HG03457 (cell line): ENCODE results near the gene SKOR1.

ENCODE experiments used
- ATAC-seq: cut with Tn5 transposase; IDR thresholded peaks from one replicate; pipeline ENCODE4 v1.9.1; 2021; ENCODE audit warnings: moderate number of reproducible peaks; ENCODE audit not compliant: unreplicated experiment

Gene SKOR1, protein sequence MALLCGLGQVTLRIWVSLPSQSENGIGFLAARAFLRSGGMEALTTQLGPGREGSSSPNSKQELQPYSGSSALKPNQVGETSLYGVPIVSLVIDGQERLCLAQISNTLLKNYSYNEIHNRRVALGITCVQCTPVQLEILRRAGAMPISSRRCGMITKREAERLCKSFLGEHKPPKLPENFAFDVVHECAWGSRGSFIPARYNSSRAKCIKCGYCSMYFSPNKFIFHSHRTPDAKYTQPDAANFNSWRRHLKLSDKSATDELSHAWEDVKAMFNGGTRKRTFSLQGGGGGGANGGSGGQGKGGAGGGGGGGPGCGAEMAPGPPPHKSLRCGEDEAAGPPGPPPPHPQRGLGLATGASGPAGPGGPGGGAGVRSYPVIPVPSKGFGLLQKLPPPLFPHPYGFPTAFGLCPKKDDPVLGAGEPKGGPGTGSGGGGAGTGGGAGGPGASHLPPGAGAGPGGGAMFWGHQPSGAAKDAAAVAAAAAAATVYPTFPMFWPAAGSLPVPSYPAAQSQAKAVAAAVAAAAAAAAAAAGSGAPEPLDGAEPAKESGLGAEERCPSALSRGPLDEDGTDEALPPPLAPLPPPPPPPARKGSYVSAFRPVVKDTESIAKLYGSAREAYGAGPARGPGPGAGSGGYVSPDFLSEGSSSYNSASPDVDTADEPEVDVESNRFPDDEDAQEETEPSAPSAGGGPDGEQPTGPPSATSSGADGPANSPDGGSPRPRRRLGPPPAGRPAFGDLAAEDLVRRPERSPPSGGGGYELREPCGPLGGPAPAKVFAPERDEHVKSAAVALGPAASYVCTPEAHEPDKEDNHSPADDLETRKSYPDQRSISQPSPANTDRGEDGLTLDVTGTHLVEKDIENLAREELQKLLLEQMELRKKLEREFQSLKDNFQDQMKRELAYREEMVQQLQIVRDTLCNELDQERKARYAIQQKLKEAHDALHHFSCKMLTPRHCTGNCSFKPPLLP

DNA sequence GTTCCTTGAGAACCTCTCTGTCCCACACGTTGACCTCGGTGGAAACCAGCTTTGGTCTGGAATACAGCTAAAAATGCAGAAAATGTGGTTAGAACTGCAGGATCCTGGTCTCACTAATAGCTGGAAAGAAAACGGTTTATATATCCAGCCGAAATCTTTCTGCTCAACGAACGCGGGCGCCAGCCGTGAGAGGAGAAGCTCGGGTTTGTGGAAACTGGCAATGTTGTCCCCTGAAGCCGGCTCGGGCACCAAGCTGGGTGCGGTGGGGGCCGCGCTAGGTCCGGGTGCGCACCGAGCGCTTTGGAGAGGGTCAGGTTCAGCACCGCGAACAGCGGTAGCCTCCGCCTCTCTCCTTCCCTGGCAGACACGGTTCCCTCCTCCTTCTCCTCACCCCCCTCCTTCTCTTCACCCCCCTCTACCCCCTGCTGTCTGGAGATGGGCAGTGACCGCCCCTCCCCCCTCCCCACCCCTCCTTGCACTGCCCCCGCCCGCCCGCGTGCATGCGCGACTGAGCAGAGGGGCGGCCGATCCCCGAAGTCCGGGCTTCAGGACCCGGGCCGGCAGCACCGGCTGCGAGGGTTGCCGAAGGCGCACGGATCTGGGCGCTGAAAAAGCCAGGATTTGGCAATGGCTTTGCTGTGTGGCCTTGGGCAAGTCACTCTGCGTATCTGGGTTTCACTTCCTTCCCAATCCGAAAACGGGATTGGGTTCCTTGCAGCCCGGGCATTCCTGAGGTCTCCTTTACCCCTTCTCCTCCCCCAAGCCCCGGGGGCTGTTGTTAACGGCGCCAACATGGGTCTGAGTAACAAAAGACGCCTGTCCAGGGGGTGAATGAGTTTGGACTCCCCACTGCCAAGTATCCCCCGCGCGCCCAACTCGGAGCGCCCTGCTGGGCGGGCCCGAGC lies at the start of gene SKOR1:
Gene SKOR1, plus strand, starts transcription at position 534 of the 905 bp plus-strand sequence. Its CDS starts 94 bp downstream, at position 628.
- ATAC-seq, result no peak

DNA sequence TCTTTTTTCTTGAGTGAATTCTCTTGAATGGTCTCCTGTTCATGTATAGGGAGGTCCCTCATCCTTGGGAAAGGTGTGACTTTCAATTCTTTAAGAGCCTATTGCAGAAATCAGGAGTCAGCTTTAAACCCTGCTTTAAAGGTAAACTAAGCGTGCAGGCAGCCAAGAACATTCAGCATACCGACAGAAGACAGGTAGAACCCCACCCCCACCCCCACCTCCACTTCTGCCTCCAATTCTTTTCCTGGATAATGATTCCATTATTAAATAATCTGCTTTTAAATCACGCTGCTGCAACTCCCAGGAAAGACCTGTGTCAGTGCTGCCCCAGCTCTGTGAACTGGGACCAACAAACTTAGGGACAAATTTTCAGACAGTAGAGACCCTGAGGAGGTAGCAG lies 49.3 kb upstream of the SKOR1 start:
- no peak for ATAC-seq

DNA sequence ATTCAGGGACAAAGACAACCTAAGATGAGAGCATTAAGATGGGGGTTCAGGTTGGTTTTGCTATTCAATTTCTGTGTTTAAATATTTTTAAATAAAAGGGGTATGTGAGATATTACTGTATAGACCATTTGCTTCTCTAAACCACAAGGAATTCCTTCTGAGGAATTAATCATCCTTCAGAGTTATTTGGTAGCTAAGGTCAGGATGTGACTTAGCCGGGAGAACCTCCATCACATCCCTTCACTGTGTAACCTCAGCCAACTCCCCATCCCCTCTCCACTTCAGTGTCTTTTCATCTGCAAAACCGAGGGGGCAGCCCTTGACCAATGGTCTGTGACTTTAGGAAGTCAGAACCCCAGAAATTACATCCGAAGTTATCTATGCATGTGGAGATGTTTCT lies 48.7 kb upstream of the SKOR1 start:
- no peak for ATAC-seq

DNA sequence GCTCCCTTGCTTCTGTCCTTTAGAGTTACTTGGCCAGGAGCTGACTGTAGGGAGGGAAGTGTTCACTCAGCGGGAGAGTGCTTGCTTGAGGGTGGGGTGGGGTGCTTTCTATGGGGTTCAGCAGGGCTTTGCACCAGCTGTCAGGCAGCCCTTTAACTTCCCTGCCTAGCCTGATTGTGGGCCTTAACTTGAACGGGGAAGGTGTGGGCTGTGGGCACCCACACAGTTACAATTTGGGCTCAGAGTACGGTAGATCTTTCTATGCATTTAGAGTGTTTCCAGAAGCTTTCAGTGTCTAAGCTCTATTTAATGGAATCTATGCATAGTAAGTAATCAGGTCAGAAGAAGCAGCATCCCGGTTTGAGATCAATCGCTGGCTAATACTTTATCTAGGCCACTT lies 48.2 kb upstream of the SKOR1 start:
- ATAC-seq, result no peak

DNA sequence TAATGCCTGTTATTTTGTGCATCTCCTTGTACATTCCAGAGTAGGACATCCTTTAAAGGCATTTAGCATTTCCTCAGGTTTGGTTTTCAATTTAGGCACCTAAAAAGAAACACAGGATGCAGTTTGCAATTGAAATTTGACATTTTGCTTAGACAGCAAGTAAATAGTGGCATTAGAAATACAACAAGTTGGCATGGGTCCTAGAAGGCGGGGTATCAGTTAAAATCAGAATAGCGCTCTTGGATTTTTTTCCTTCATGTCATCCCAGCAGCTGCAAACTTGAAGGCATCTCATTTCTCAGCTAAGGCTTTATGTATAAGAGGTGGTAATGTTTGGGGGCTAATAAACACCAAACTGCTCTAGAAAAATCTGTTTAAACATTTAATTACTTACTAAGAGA lies 47.5 kb upstream of the SKOR1 start:
- no peak for ATAC-seq

DNA sequence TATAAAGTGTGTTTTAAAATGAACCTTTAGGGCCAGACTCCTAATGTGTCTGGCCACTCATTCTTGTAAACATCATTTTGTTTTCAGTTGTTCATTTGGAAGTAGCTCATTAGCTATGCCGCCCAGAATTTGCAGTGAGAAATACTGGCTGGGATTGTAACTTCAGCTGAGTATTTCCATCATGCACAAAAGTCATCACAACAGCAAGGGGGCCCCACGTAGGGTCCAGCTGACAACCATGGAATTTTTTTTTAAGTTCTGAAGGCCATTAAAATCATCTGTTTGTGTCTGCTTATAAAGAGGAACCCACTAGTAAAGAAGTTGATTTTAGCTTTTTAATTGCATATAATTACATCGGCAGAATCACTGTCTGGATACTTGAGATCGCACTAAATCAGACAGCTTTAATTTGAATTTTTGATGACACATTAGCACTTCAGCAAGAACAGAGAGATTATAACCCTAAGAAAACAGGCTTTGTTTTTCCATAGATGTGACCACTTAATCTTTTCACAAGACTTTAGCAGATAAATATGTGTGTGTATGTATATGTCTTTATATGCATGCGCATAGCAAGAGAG lies 46.3 kb upstream of the SKOR1 start:
- ATAC-seq, result no peak

DNA sequence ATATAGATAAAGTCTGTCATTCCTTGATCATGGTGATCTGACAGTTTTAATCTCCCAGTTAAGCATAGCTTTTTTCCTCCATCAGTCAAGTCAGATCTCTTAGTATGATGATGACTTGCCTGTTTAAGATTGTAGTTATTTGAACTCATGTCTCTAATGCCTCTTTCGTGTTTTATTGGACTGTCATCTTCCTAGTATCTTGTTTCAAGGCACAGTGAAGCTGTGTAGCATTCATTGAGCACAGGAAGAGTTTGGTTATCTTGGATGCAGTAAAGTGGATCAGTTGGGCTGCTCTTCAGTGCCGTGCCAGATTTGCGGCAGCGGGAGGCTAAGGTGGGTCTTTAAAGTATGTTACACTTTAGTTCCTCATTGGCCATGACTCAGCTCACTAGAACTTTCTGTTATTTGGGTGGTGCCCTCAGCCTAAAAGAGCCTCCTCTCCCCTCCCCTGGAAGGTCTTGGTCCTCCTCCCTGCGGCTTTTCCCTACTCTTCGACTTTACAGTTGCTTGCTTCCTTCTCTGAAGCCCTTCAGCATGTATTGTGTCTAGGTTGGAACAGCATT lies 45.7 kb upstream of the SKOR1 start:
- no peak for ATAC-seq

DNA sequence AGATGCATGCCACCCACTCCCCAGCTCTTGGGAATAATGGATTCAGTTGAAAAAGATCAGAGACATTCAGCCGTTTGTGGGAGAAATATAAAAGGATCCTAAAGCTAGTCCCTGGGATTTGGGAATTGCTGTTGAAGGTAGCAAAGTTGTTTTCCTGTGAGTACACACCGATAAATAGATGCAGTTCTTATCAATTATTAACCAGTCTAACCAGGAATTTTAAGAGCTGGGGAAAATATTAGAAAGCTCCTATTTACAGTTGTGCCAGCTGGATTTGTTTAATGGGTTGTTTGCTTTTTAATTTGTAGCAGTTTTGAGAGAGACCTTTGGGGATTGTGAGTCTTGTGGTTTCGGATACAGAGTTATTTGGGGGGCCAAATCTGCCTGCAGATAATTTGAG lies 44.2 kb upstream of the SKOR1 start:
- no peak for ATAC-seq

DNA sequence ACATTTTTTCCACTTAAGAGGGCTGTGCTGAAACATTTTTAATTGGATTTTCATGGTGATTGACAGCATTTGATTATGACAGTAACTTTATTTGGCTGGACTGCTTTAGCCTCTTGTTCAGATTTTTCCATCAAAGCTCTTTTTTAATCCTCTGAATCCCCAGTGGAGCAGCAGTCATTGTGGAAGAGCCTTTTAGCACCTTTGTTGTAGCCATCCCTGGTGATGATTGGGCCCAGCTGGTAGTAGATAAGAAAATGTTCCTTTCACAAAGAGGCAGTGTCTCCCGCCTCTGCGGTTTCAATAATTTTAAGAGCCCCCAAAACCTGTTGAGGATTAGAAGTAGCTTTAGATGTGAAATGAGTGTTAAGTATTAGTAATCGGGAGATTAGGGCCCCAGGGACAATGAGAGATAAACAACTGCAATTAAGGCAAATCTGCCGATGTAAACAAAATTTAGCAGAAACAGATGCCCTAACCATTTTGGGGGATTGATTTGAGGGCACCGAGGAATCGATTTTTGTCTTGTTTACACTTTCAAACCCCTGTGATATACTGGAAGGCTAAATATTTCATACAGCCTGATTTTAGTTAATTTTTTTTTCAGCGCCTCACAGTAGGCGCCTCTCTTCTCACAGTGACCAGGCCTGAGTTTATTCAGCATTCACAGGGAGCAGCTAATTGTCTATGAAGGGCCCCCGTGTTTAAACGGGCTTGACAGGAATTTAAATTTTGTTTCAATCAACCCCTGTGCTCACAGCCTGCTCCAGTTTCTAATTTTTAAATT lies 43.2 kb upstream of the SKOR1 start:
- ATAC-seq, result no peak

DNA sequence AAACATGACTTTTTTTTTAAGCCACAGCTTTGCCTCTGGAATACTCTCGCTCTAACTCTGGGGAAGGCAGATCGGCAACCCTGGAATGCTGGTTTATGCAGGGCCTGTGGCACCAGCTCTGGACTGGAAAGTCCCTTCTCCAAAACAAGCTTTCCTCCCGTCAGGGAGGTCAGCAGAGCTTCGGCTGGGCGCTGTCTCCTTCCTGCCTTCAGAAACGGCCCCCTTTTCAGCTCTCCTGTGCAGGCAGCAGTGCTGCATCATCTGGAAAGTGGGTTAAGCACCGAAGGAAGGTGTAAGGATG lies 42.7 kb upstream of the SKOR1 start:
- ATAC-seq, result no peak

DNA sequence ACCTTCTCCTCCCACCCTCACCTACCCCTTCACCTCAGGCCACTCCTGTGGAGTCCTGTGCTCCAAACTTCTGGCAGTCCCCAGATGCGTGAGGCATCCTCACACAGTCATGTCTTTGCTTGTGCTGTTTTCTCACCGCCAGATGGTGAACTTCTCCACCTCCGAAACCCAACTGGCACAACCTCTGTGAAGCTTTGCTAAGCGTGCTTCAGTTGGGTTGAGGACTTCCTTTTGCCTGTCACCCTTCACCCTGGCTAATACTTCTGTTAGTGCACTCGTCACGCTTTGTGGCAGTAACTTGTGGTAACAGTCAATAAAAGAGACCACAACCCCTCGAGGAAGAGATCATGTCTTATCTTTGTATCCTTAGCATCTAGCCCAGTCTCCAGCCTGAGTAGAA lies 42.0 kb upstream of the SKOR1 start:
- no peak for ATAC-seq

DNA sequence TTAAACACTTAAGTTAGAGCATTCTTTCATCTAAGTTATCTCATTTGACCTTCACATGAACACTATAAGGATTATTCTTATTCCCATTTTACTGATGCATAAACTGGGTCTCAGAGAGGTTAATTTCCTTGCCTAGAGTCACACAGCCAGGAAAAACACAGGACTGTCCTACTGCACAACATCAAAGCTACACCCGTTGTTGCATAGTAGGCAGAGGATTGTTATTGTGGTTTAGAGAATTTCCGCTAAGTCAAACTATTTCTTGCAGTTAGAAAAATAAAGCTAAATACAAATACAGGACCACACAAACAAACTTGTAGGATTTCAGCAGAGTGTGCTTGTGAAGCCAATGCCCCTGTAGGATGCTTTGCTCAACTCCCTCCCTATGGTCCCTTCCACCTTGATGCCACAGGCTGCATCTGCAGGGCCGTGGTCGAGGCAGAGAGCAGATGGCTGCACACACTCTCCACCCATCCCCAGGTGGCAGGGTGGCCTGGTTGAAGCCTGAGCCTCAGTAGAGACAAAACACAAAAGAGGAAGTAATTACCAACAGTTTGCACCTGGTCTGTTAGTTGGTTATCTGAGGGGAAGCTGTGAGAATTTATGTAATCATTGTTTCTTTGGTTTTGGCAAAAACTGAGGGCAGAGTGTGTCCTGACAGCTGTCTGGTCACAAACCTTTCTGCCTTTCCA lies 41.1 kb upstream of the SKOR1 start:
- ATAC-seq, result peak; percentile 71

DNA sequence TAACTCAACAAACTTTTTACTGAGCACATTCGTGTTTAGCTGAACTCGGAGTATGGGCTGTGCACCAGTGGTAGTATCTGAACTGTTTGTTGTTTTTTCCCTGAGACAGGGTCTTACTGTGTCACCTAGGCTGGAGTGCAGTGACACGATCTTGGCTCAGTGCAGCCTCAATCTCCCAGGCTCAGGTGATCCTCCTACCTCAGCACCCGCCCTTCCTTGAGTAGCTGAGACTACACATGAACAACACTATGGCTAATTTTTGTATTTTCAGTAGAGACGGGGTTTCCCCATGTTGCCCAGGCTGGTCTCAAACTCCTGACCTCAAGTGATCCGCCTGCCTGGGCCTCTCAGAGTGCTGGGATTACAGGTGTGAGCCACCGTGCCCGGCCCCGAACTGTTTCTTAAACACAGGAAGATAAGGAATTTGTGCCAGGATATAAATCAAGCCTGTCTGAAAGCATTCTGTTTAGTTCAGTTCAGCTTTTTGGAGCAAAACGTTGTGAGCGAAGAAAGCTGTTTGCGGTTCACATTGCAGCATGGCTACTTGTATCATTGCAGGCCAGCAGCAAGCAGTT lies 40.4 kb upstream of the SKOR1 start:
- no peak for ATAC-seq

DNA sequence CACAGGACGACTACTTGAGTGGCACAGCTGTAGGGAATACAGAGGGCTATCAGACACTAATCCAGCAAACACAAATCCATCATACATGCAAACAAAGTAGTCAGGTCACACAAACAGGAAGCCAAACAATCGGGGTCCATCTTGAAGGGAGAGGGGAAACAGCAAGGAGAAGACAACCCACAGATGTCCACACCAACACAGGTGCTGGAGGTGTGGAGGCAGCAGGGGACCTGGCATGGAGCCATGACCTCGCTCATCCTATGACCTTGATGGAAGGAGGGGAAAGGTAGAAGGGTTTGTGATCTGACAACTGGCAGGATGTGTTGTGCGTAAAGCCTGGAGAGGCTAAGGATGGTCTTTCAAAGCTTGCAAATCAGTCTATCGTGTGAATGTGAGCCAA lies 39.9 kb upstream of the SKOR1 start:
- no peak for ATAC-seq

DNA sequence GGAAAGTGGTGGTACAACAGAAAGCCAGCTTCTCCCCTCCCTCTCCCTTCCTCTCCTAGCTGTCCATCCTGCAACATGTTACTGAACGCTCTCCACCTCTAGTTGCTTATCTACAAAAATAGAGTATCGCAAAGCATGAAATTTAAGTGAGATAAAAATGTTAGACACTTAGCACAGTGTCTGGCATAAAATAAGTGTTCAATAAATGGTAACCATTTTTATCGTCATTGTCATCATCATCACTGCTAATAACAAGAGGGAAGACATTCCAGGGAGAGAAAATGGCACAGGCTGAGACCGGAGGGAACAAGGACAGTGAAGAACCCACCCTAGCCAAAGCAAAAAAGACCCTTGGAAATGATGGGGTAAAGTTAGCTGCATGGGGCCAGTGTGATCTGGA lies 38.7 kb upstream of the SKOR1 start:
- no peak for ATAC-seq

DNA sequence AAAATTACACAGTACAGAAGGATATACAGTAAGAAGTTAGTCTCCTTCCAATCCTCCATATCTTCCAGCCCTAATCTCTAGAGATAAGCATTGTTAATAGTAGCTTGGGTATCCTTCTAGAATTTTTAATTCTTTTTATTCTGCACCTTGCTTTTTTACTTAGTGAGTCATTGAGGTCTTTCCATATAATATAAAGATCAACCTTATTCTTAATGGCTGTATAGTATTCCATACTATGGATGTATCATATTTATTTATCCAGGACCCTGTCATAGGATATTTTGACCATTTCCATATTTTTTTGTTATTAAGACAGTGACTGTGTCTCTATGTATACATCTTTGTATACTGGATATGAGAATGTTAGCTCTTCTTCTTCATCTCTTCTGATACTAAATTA lies 36.3 kb upstream of the SKOR1 start:
- no peak for ATAC-seq

DNA sequence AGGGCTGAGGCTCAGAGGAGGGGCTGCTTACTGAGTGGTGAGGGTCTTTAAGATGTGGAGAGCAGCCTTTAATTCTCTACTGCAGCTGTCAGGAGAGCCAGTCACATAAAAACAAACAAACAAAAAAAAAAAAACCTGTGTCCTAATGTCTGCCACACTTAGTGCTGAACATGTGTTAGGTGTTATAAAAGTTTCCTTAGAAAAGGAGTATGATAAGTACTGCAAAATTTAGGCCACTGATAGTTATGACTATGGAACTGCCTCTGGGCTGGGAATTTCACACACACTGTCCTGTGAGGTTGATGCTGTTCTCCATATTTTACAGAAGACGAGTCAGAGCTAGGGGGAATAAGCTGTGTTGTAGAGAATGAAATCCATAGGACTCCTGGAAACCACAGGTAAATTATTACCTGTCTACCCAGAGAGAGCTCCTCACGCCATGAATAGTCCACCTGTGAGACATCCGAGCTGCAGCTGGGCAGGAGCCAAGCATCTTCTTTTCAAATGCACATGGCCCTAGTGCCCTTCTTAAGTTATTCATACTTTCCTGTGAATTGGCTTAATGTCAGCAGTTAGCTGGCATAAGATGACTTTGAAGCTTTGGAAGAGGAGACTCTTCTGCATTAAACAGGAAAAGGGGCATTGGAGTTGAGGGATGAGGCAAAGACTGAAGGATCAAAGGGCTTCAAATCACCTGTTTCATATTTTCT lies 34.5 kb upstream of the SKOR1 start:
- ATAC-seq, result no peak
